Neuronal stem cell (in vitro differentiated cells): Measurements from ENCODE around the gene ROBO1.
A peak's percentile ranks its signal among the peaks of the same experiment; 100 is the strongest.

Experiments
- DNase-seq: peaks from one replicate; pipeline ENCODE4 v3.0.0-alpha.2; 2013; ENCODE audit warnings: low spot score
- H2AFZ ChIP-seq: one replicate; pipeline ENCODE4 v1.6.1; 2013; ENCODE audit warnings: mild to moderate bottlenecking, low read length, inconsistent platforms
- H2AK5ac ChIP-seq: 2 replicates; pipeline ENCODE4 v1.6.1; 2013; ENCODE audit warnings: low read depth, mild to moderate bottlenecking, inconsistent platforms, low read length, moderate library complexity, mixed read lengths
- H2BK120ac ChIP-seq: 2 replicates; pipeline ENCODE4 v1.6.1; 2013; ENCODE audit warnings: low read depth, mild to moderate bottlenecking, inconsistent platforms, low read length, moderate library complexity, mixed read lengths
- H2BK12ac ChIP-seq: one replicate; pipeline ENCODE4 v1.6.1; 2013; ENCODE audit warnings: low read length, inconsistent platforms
- H2BK15ac ChIP-seq: 2 replicates; pipeline ENCODE4 v1.6.1; 2013; ENCODE audit warnings: mild to moderate bottlenecking, low read length, inconsistent platforms, mixed read lengths
- H2BK5ac ChIP-seq: one replicate; pipeline ENCODE4 v1.6.1; 2013; ENCODE audit warnings: inconsistent platforms, mild to moderate bottlenecking, low read length, moderate library complexity
- H3K14ac ChIP-seq: one replicate; pipeline ENCODE4 v1.6.1; 2013; ENCODE audit warnings: low read length, inconsistent platforms
- H3K18ac ChIP-seq: 2 replicates; pipeline ENCODE4 v1.6.1; 2013; ENCODE audit warnings: low read length, inconsistent platforms
- H3K23ac ChIP-seq: 2 replicates; pipeline ENCODE4 v1.6.1; 2013; ENCODE audit warnings: low read depth, mild to moderate bottlenecking, mixed read lengths, low read length, inconsistent platforms; ENCODE audit not compliant: poor library complexity
- H3K27ac ChIP-seq: replicated peaks from 3 replicates; pipeline ENCODE4 v1.5.1; 2013; ENCODE audit warnings: low read length, inconsistent platforms
- H3K27me3 ChIP-seq, 3 experiments: 2 replicates each; pipeline ENCODE4 v1.6.1; 2013; ENCODE audit warnings: low read length in 3 of 3, mild to moderate bottlenecking in 2 of 3, inconsistent platforms in 1 of 3, low read depth in 1 of 3, mixed read lengths in 1 of 3, moderate library complexity in 1 of 3; ENCODE audit not compliant: control insufficient read depth in 3 of 3, insufficient read depth in 3 of 3
- H3K36me3 ChIP-seq, 2 donors: replicated peaks in 1 of 2; 2 replicates each; pipeline ENCODE4 v1.6.1; 2013; ENCODE audit warnings: low read length in 2 of 2; ENCODE audit not compliant: control insufficient read depth in 2 of 2, insufficient read depth in 2 of 2
- H3K4ac ChIP-seq: 2 replicates; pipeline ENCODE4 v1.6.1; 2013; ENCODE audit warnings: inconsistent platforms, mild to moderate bottlenecking, low read length, moderate library complexity
- H3K4me1 ChIP-seq, 2 donors: 1 replicate in 1 of 2; 2 replicates in 1 of 2; pipeline ENCODE4 v1.6.1; 2013; ENCODE audit warnings: low read length in 2 of 2, low read depth in 1 of 2; ENCODE audit not compliant: control insufficient read depth in 2 of 2, insufficient read depth in 1 of 2
- H3K4me2 ChIP-seq: one replicate; pipeline ENCODE4 v1.6.1; 2013; ENCODE audit warnings: mild to moderate bottlenecking, low read length, inconsistent platforms; ENCODE audit not compliant: insufficient read depth, poor library complexity, severe bottlenecking
- H3K4me3 ChIP-seq, 2 donors: 2 replicates each; pipeline ENCODE4 v1.5.1; 2013; ENCODE audit warnings: low read length in 2 of 2, mild to moderate bottlenecking in 2 of 2, inconsistent platforms in 1 of 2, moderate library complexity in 1 of 2
- H3K79me1 ChIP-seq: one replicate; pipeline ENCODE4 v1.6.1; 2013; ENCODE audit warnings: low read depth, mild to moderate bottlenecking, inconsistent platforms, low read length, moderate library complexity
- H3K9ac ChIP-seq: one replicate; pipeline ENCODE4 v1.6.1; 2013; ENCODE audit warnings: mild to moderate bottlenecking, low read depth, low read length, inconsistent platforms; ENCODE audit not compliant: poor library complexity
- H3K9me3 ChIP-seq, 2 donors: replicated peaks in 1 of 2; 2 replicates each; pipeline versions ENCODE3 to v1.6.1; 2013; ENCODE audit warnings: low read length in 2 of 2, mild to moderate bottlenecking in 2 of 2, inconsistent platforms in 1 of 2, low read depth in 1 of 2, mixed read lengths in 1 of 2, moderate library complexity in 1 of 2; ENCODE audit not compliant: control insufficient read depth in 2 of 2, insufficient read depth in 1 of 2
- H4K8ac ChIP-seq: one replicate; pipeline ENCODE4 v1.6.1; 2013; ENCODE audit warnings: low read depth, mild to moderate bottlenecking, inconsistent platforms, low read length, moderate library complexity
- H4K91ac ChIP-seq: one replicate; pipeline ENCODE4 v1.6.1; 2013; ENCODE audit warnings: low read length, low read depth, mild to moderate bottlenecking, inconsistent platforms; ENCODE audit not compliant: poor library complexity
- WGBS, 2 donors: extraction: QIAGEN DNeasy Blood & Tissue Kit; methylation state at CpG; one replicate each; pipeline ENCODE4 v1.1.7; 2013; ENCODE audit warnings: missing lambda C conversion rate in 2 of 2, mixed read lengths in 1 of 2; ENCODE audit not compliant: insufficient read length in 2 of 2, insufficient replicate concordance in 1 of 2; ENCODE audit errors: extremely low coverage in 2 of 2; 5-methylcytosine and 5-hydroxymethylcytosine counted together

The ROBO1 gene

GRCh38 chr3:79184251-79184650, 583.5 kb downstream of the ROBO1 start:
- Histone ChIP-seq H4K91ac (no peak overlapping the region), H2BK15ac (no peak overlapping the region), H2BK12ac (no peak overlapping the region), H3K36me3 (no peaks in the 10 kb centered on the region), H2AK5ac (no peak overlapping the region), H3K4me1 (no peaks in the 10 kb centered on the region), H2BK120ac (no peak overlapping the region), H3K18ac (no peak overlapping the region), H3K27me3 (no peaks in the 10 kb centered on the region), H2AFZ (peak overlapping the region; percentile 15), H3K4me3 (no peak overlapping the region), H3K9me3 (no peaks in the 10 kb centered on the region), H3K14ac (no peak overlapping the region), H3K79me1 (no peaks in the 10 kb centered on the region), H2BK5ac (no peak overlapping the region), H3K4me2 (no peak overlapping the region), H3K27ac (no peak overlapping the region), H3K9ac (no peak overlapping the region), H4K8ac (no peak overlapping the region), H3K4ac (no peak overlapping the region), H3K23ac (no peak overlapping the region)
- no peak for DNase-seq
- WGBS, 2 donors, result no CpG with 5 or more reads among the region's 3 CpGs

DNA sequence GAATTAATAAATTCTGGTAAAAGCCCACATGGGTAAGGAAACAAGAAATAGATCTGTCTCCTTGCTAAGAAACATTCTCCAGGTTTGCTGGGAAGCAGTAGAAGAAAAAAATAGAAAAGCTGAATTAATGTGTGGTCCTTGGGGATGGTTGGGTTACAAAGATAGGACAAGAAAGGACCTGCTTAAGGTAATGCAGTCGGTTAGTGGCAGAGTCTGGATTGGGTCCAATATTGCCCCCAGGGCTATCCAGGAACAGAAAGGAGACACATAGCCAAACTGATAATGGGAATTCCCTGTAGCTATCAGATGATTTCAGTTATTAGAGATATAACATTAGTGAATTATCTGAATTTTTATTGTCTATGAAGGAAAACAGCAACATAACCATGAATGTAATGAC, 584.3 kb downstream of the ROBO1 start:
- Histone ChIP-seq H3K4me1 (no peaks in the 10 kb centered on the region), H3K4ac (no peak overlapping the region), H3K14ac (no peak overlapping the region), H3K36me3 (no peaks in the 10 kb centered on the region), H4K91ac (no peak overlapping the region), H3K27ac (no peak overlapping the region), H3K4me2 (no peak overlapping the region), H2AFZ (no peak overlapping the region), H3K9me3 (no peaks in the 10 kb centered on the region), H3K27me3 (no peaks in the 10 kb centered on the region), H2BK5ac (no peak overlapping the region), H2BK12ac (no peak overlapping the region), H3K23ac (no peak overlapping the region), H4K8ac (no peak overlapping the region), H2BK120ac (no peak overlapping the region), H3K4me3 (no peak overlapping the region), H2BK15ac (no peak overlapping the region), H2AK5ac (no peak overlapping the region), H3K18ac (no peak overlapping the region), H3K9ac (no peak overlapping the region), H3K79me1 (no peaks in the 10 kb centered on the region)
- WGBS, 2 donors, result no CpG with 5 or more reads among the region's 1 CpG
- no peak for DNase-seq

GRCh38 chr3:79178471-79179180, 589.2 kb downstream of the ROBO1 start:
- Histone ChIP-seq H3K4me1 (peaks cover 2 to 6% of the 10 kb centered on the region in 2 donors), H3K9ac (no peak overlapping the region), H3K27ac (no peak overlapping the region), H3K79me1 (no peaks in the 10 kb centered on the region), H3K9me3 (no peaks in the 10 kb centered on the region), H2BK5ac (no peak overlapping the region), H3K4ac (no peak overlapping the region), H3K4me2 (no peak overlapping the region), H3K18ac (no peak overlapping the region), H3K23ac (no peak overlapping the region), H2BK120ac (no peak overlapping the region), H2AK5ac (no peak overlapping the region), H2BK12ac (no peak overlapping the region), H3K14ac (no peak overlapping the region), H4K91ac (no peak overlapping the region), H3K36me3 (no peaks in the 10 kb centered on the region), H2BK15ac (no peak overlapping the region), H4K8ac (no peak overlapping the region), H3K27me3 (no peaks in the 10 kb centered on the region), H3K4me3 (no peak overlapping the region), H2AFZ (peak overlapping the region; percentile 0)
- DNase-seq, result no peak
- no CpG with 5 or more reads among the region's 5 CpGs for WGBS, 2 donors

DNA sequence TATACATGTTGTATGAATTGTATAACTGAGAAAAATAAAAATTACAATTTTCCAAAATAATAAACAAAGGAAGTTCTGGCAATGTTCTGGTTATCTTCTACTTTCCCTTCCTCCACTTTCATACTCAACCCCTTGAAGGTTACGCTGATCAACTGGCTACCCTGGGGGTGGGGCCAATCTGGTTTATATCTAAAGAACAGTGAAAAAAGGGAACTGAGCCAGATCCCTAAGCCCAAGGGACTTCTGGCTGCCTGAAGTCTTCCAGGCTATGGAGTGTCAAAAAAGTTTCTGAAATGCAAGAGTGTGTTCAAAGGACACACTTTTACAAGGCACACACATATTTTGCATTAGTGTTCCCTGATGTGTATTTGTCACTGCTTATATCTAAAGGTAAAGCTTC, 591.9 kb downstream of the ROBO1 start:
- Histone ChIP-seq H3K23ac (no peak overlapping the region), H3K14ac (no peak overlapping the region), H3K36me3 (no peaks in the 10 kb centered on the region), H2BK120ac (no peak overlapping the region), H3K4ac (no peak overlapping the region), H3K4me3 (no peak overlapping the region), H3K79me1 (no peaks in the 10 kb centered on the region), H3K4me2 (no peak overlapping the region), H2AFZ (no peak overlapping the region), H3K4me1 (peaks cover 2 to 6% of the 10 kb centered on the region in 2 donors), H3K27ac (no peak overlapping the region), H2AK5ac (no peak overlapping the region), H3K27me3 (no peaks in the 10 kb centered on the region), H2BK12ac (no peak overlapping the region), H4K8ac (no peak overlapping the region), H3K9ac (no peak overlapping the region), H2BK15ac (no peak overlapping the region), H4K91ac (no peak overlapping the region), H3K9me3 (no peaks in the 10 kb centered on the region), H2BK5ac (no peak overlapping the region), H3K18ac (no peak overlapping the region)
- no peak for DNase-seq
- WGBS, 2 donors, result no CpG with 5 or more reads among the region's 1 CpG
